Endodermal cell (in vitro differentiated cells): ENCODE data around the gene IST1. TPM values are rescaled to one million over a fixed set of nuclear protein-coding genes. Genes with fewer than 3 reads are reported as not detected.

Experiments used
- DNase-seq: peaks from one replicate; pipeline ENCODE4 v3.0.0-alpha.2; 2017
- H3K27ac ChIP-seq: 2 replicates; pipeline ENCODE4 v1.5.1; 2013; ENCODE audit warnings: mild to moderate bottlenecking, low read depth, low read length, moderate library complexity
- H3K27me3 ChIP-seq: 2 replicates; pipeline ENCODE4 v1.6.1; 2013; ENCODE audit warnings: mild to moderate bottlenecking, low read length, moderate library complexity; ENCODE audit not compliant: insufficient read depth, control insufficient read depth, poor library complexity, severe bottlenecking
- H3K36me3 ChIP-seq: 2 replicates; pipeline ENCODE4 v1.7.0; 2013; ENCODE audit warnings: mild to moderate bottlenecking, low read length, moderate library complexity; ENCODE audit not compliant: control insufficient read depth, insufficient read depth
- H3K4me1 ChIP-seq: one replicate; pipeline ENCODE4 v1.7.0; 2013; ENCODE audit warnings: low read length; ENCODE audit not compliant: control insufficient read depth, insufficient read depth
- H3K4me3 ChIP-seq: 2 replicates; pipeline ENCODE4 v1.5.1; 2013; ENCODE audit warnings: mild to moderate bottlenecking, low read length, moderate library complexity
- H3K9ac ChIP-seq: 2 replicates; pipeline ENCODE4 v1.6.1; 2013; ENCODE audit warnings: mild to moderate bottlenecking, low read length, moderate library complexity; ENCODE audit not compliant: poor library complexity, severe bottlenecking; ENCODE audit errors: extremely low read depth
- H3K9me3 ChIP-seq: 2 replicates; pipeline ENCODE4 v1.6.1; 2013; ENCODE audit warnings: mild to moderate bottlenecking, low read length, moderate library complexity; ENCODE audit not compliant: control insufficient read depth
- H3K27ac Mint-ChIP-seq: 2 replicates; pipeline ENCODE4 v1.8.0; 2020; ENCODE audit warnings: mixed read lengths
- H3K27me3 Mint-ChIP-seq: 2 replicates; pipeline ENCODE4 v1.8.0; 2021; ENCODE audit warnings: mild to moderate bottlenecking, mixed read lengths; ENCODE audit not compliant: insufficient read depth
- H3K36me3 Mint-ChIP-seq: 2 replicates; pipeline ENCODE4 v1.8.0; 2020; ENCODE audit warnings: low read depth, mixed read lengths
- H3K4me1 Mint-ChIP-seq: 2 replicates; pipeline ENCODE4 v1.8.0; 2020; ENCODE audit warnings: mixed read lengths
- H3K4me3 Mint-ChIP-seq: 2 replicates; pipeline ENCODE4 v1.8.0; 2020; ENCODE audit warnings: mild to moderate bottlenecking, moderate library complexity, mixed read lengths
- H3K9me3 Mint-ChIP-seq: 2 replicates; pipeline ENCODE4 v1.8.0; 2020; ENCODE audit warnings: mild to moderate bottlenecking, mixed read lengths
- CTCF ChIP-seq: fragments of 200-600 bp; sonication (generic); conservative IDR thresholded peaks from 2 replicates; pipeline ENCODE4 v1.5.0; 2021; ENCODE audit warnings: antibody characterized with exemption, mild to moderate bottlenecking
- WGBS, 2 experiments: methylation state at CpG; one replicate each; pipeline versions ENCODE4 v1.1.5 to v1.1.7; 2013; ENCODE audit warnings: missing lambda C conversion rate in 2 of 2, mixed read lengths in 1 of 2; ENCODE audit not compliant: insufficient coverage in 1 of 2, insufficient read length in 1 of 2; 5-methylcytosine and 5-hydroxymethylcytosine counted together
- total RNA-seq, 2 donors: library from RNA; stranded (reverse); fragmentation: NEBNext Ultra II Directional in 1 of 2; extraction: Animal tissue kit (Norgen Biotek cat#: 25700) in 1 of 2; gene quantifications; 2 replicates in 1 of 2; 3 replicates in 1 of 2; pipeline ENCODE4 v1.2.1, GENCODE V29; 2021

IST1 gene
- total RNA-seq, 2 donors from 2014 or later = 259 to 319 TPM

GRCh38 chr16:71927383-71927782 is 32.1 kb downstream of the IST1 start:
- Histone ChIP-seq H3K9me3 (no peaks in the 10 kb centered on the region), H3K27me3 (no peaks in the 10 kb centered on the region), H3K9ac (no peak overlapping the region), H3K36me3 (peaks cover 99% of the 10 kb centered on the region), H3K4me3 (no peak overlapping the region), H3K27ac (no peak overlapping the region), H3K4me1 (no peaks in the 10 kb centered on the region)
- WGBS, 2 experiments = 96 to 97% methylated on average over 3 of the region's 3 CpGs
- Mint-ChIP-seq H3K9me3 (no peaks in the 10 kb centered on the region), H3K36me3 (peaks cover 80% of the 10 kb centered on the region), H3K27me3 (no peaks in the 10 kb centered on the region), H3K4me3 (no peak overlapping the region), H3K4me1 (peaks cover 5% of the 10 kb centered on the region), H3K27ac (peak overlapping the region; percentile 73)
- DNase-seq = no peak
- no peak for TF ChIP-seq CTCF

- Histone ChIP-seq H3K27ac (no peak overlapping the region), H3K9me3 (no peaks in the 10 kb centered on the region), H3K4me1 (no peaks in the 10 kb centered on the region), H3K36me3 (peaks cover 96% of the 10 kb centered on the region), H3K9ac (no peak overlapping the region), H3K27me3 (no peaks in the 10 kb centered on the region), H3K4me3 (no peak overlapping the region)
- H3K27me3 Mint-ChIP-seq = no peaks in the 10 kb centered on the region
- no peaks in the 10 kb centered on the region for H3K9me3 Mint-ChIP-seq
- peak overlapping the region; percentile 73 for H3K27ac Mint-ChIP-seq
- H3K4me3 Mint-ChIP-seq = no peak overlapping the region
- peaks cover 76% of the 10 kb centered on the region for H3K36me3 Mint-ChIP-seq
- 91% methylated on average over 4 to 5 of the region's 5 CpGs for WGBS, 2 experiments
- peaks cover 5% of the 10 kb centered on the region for H3K4me1 Mint-ChIP-seq
- no peak for TF ChIP-seq CTCF
- no peak for DNase-seq
Observed at GRCh38 chr16:71927787-71928186, 32.5 kb downstream of the IST1 start.

- Mint-ChIP-seq H3K4me3 (no peak overlapping the region), H3K9me3 (no peaks in the 10 kb centered on the region), H3K36me3 (peaks cover 70% of the 10 kb centered on the region), H3K4me1 (peaks cover 5% of the 10 kb centered on the region), H3K27ac (no peak overlapping the region), H3K27me3 (no peaks in the 10 kb centered on the region)
- Histone ChIP-seq H3K9ac (no peak overlapping the region), H3K36me3 (peaks cover 95% of the 10 kb centered on the region), H3K27me3 (no peaks in the 10 kb centered on the region), H3K4me1 (peaks cover 5% of the 10 kb centered on the region), H3K4me3 (no peak overlapping the region), H3K9me3 (no peaks in the 10 kb centered on the region), H3K27ac (no peak overlapping the region)
- WGBS, 2 experiments = 83 to 96% methylated on average over 1 to 3 of the region's 3 CpGs
- no peak for DNase-seq
- no peak for TF ChIP-seq CTCF
Observed at GRCh38 chr16:71929048-71929447, 33.7 kb downstream of the IST1 start.
